Endothelial cell of umbilical vein (primary cell): Measurements from ENCODE around the gene FKRP. TPM values are rescaled to one million over a fixed set of nuclear protein-coding genes. Genes with fewer than 3 reads are reported as not detected.

Experiments used
- BruUV-seq: library from RNA; stranded (reverse); fragments of 400-500 nt; replicated peaks from 2 replicates; lab custom pipeline; 2021; lab: Mats Ljungman, UMichigan
- CTCF ChIA-PET: fragments of 300-600, 350-600 bp; sonication (Branson Sonifier 250); formaldehyde crosslinking; loops from one replicate; lab custom pipeline; 2021; ENCODE audit warnings: antibody characterized with exemption, inconsistent platforms; lab: Charles Lee
- POLR2A ChIA-PET: fragments of 300-600, 350-600 bp; sonication (Branson Sonifier 250); formaldehyde crosslinking; loops from one replicate; lab custom pipeline; 2021; ENCODE audit warnings: antibody characterized with exemption, inconsistent platforms; lab: Charles Lee
- DNase-seq: peaks from one replicate; pipeline ENCODE4 v3.0.0-alpha.2; 2011; ENCODE audit warnings: low read depth, low spot score
- FAIRE-seq: peaks from 2 replicates; lab custom pipeline; 2011; peaks lifted over from hg19 to GRCh38; lab: Jason Lieb, UNC
- H2AFZ ChIP-seq: 2 replicates; pipeline ENCODE4 v1.6.0; 2012; ENCODE audit warnings: low read depth, low read length, control low read depth, inconsistent platforms
- H3K27ac ChIP-seq: 2 replicates; pipeline ENCODE4 v1.5.1; 2011; ENCODE audit warnings: low read depth, mild to moderate bottlenecking, control low read depth, low read length, moderate library complexity; ENCODE audit not compliant: insufficient read depth
- H3K27me3 ChIP-seq, 2 experiments: 2 replicates each; pipeline versions ENCODE4 v1.6.0 to v1.6.1; 2011; ENCODE audit warnings: low read length in 2 of 2, mixed read lengths in 1 of 2; ENCODE audit not compliant: control insufficient read depth in 2 of 2, insufficient read depth in 2 of 2
- H3K36me3 ChIP-seq, 2 experiments: 2 replicates in 1 of 2; 3 replicates in 1 of 2; pipeline ENCODE4 v1.5.1; 2011; ENCODE audit warnings: low read length in 2 of 2, mild to moderate bottlenecking in 1 of 2, moderate library complexity in 1 of 2; ENCODE audit not compliant: control insufficient read depth in 2 of 2, insufficient read depth in 2 of 2; ENCODE audit errors: extremely low read depth in 1 of 2
- H3K4me1 ChIP-seq: 3 replicates; pipeline ENCODE4 v1.5.1; 2011; ENCODE audit warnings: mild to moderate bottlenecking, low read length; ENCODE audit not compliant: control insufficient read depth, insufficient read depth; ENCODE audit errors: extremely low read depth
- H3K4me2 ChIP-seq: 2 replicates; pipeline ENCODE4 v1.6.1; 2011; ENCODE audit warnings: low read length, control low read depth, mixed read lengths; ENCODE audit not compliant: insufficient read depth
- H3K4me3 ChIP-seq, 3 experiments: fragments of 200-600 bp in 1 of 3; sonication (generic), shearing (Covaris generic) in 1 of 3; replicated peaks in 1 of 3; 2 replicates each; pipeline ENCODE4 v1.5.1; 2011 to 2016; ENCODE audit warnings: control low read depth in 3 of 3, low read length in 3 of 3, mild to moderate bottlenecking in 2 of 3, inconsistent platforms in 1 of 3, low read depth in 1 of 3, moderate library complexity in 1 of 3; ENCODE audit not compliant: insufficient read depth in 1 of 3
- H3K79me2 ChIP-seq: 2 replicates; pipeline ENCODE4 v1.6.0; 2012; ENCODE audit warnings: low read length, inconsistent platforms; ENCODE audit not compliant: control insufficient read depth, insufficient read depth
- H3K9ac ChIP-seq: replicated peaks from 2 replicates; pipeline ENCODE3; 2011; ENCODE audit warnings: low read length, control low read depth; ENCODE audit not compliant: insufficient read depth; ENCODE audit errors: extremely low read depth
- H3K9me1 ChIP-seq: replicated peaks from 3 replicates; pipeline ENCODE4 v1.6.0; 2011; ENCODE audit warnings: mild to moderate bottlenecking, low read length; ENCODE audit not compliant: control insufficient read depth, insufficient read depth; ENCODE audit errors: extremely low read depth
- H3K9me3 ChIP-seq: replicated peaks from 2 replicates; pipeline ENCODE4 v1.5.1; 2012; ENCODE audit warnings: low read length, inconsistent platforms; ENCODE audit not compliant: control insufficient read depth, insufficient read depth
- H4K20me1 ChIP-seq: replicated peaks from 2 replicates; pipeline ENCODE3; 2011; ENCODE audit warnings: mild to moderate bottlenecking, low read length; ENCODE audit not compliant: control insufficient read depth, insufficient read depth; ENCODE audit errors: extremely low read depth
- CTCF ChIP-seq, 2 donors: IDR thresholded peaks; 1 replicate in 1 of 2; 2 replicates in 1 of 2; pipeline ENCODE4 v1.5.1; 2011; ENCODE audit warnings: low read length in 2 of 2, mild to moderate bottlenecking in 2 of 2, moderate library complexity in 2 of 2, control low read depth in 1 of 2, inconsistent platforms in 1 of 2, low read depth in 1 of 2; ENCODE audit not compliant: insufficient read depth in 1 of 2; ENCODE audit errors: extremely low read depth in 1 of 2
- EZH2 ChIP-seq: IDR thresholded peaks from 2 replicates; pipeline ENCODE4 v1.6.1; 2012; ENCODE audit warnings: borderline replicate concordance, low read depth, mild to moderate bottlenecking, moderate library complexity, low read length, inconsistent platforms; ENCODE audit not compliant: severe bottlenecking
- FOS ChIP-seq: IDR thresholded peaks from 2 replicates; pipeline ENCODE4 v1.6.1; 2011; ENCODE audit warnings: mild to moderate bottlenecking, low read length, moderate library complexity, borderline replicate concordance; ENCODE audit not compliant: insufficient read depth
- GATA2 ChIP-seq: IDR thresholded peaks from 2 replicates; pipeline ENCODE4 v1.7.0; 2011; ENCODE audit warnings: low read depth, mild to moderate bottlenecking, moderate library complexity, mixed read lengths, low read length; ENCODE audit not compliant: insufficient read length, insufficient read depth
- JUN ChIP-seq: IDR thresholded peaks from 2 replicates; pipeline ENCODE4 v1.6.1; 2011; ENCODE audit warnings: borderline replicate concordance, low read depth; ENCODE audit not compliant: insufficient read length, insufficient read depth
- MAX ChIP-seq: IDR thresholded peaks from 2 replicates; pipeline ENCODE4 v1.6.1; 2011; ENCODE audit not compliant: insufficient read depth, insufficient read length
- MYC ChIP-seq: IDR thresholded peaks from one replicate; pipeline ENCODE4 v1.6.1; 2011; ENCODE audit warnings: mild to moderate bottlenecking, low read depth, low read length
- POLR2A ChIP-seq: IDR thresholded peaks from 2 replicates; pipeline ENCODE4 v1.6.1; 2012; ENCODE audit warnings: low read depth, mild to moderate bottlenecking, control low read depth, low read length
- POLR2AphosphoS5 ChIP-seq: IDR thresholded peaks from 2 replicates; pipeline ENCODE4 v1.6.1; 2012; ENCODE audit warnings: low read depth, mild to moderate bottlenecking, control low read depth, low read length, moderate library complexity; ENCODE audit not compliant: insufficient read depth
- dilution Hi-C: fragments of 300-500 bp; cut with MboI; formaldehyde crosslinking; loops from one replicate; pipeline ENCODE4 v1.15.0; 2019; ENCODE audit warnings: low sequenced_read_pairs; ENCODE audit not compliant: extremely low pct_ligation_motif_present
- intact Hi-C: fragments of 100-400 bp; cut with micrococcal nuclease; formaldehyde crosslinking; loops from one replicate; pipeline ENCODE4 v1.10.0; 2022
- polyA plus RNA-seq, 4 experiments: library from polyadenylated mRNA; depleted of rRNA in 3 of 4; stranded (reverse) in 3 of 4; unstranded in 1 of 4; fragments of >200 nt; gene quantifications; 2 replicates each; pipeline versions ENCODE4 v1.2.1 to v1.2.3, GENCODE V29; 2011 to 2012; ENCODE audit warnings: missing spikeins in 1 of 4
- total RNA-seq: library from RNA; stranded (reverse); gene quantifications from 2 replicates; pipeline ENCODE4 v1.2.3, GENCODE V29; 2021

FKRP gene
- total and polyA plus RNA-seq, 2 donors (not counting 3 experiments of a cell fraction or from before 2014, with no cell fraction given), result 31.5 to 32.8 TPM

- CTCF ChIA-PET, result interaction anchor here (1.1 kb wide), 1 partner anchor 79 kb away, joined by 3 read pairs; no protein-coding TSS in a partner anchor
- Histone ChIP-seq H3K4me2 (no peak overlapping the region), H4K20me1 (no peaks in the 10 kb centered on the region), H3K27me3 (no peaks in the 10 kb centered on the region), H3K9me3 (no peaks in the 10 kb centered on the region), H3K36me3 (peaks cover 0 to 2% of the 10 kb centered on the region in 2 experiments), H3K9me1 (no peaks in the 10 kb centered on the region), H3K79me2 (no peaks in the 10 kb centered on the region), H2AFZ (no peak overlapping the region), H3K4me1 (peaks cover 8% of the 10 kb centered on the region), H3K4me3 (no peak overlapping the region), H3K27ac (no peak overlapping the region), H3K9ac (no peak overlapping the region)
- FAIRE-seq (no peak), DNase-seq (no peak)
- dilution Hi-C loops, result no loop called here
- no TSS peak for BruUV-seq
- intact Hi-C loops, result no loop called here
- POLR2A ChIA-PET, result no interaction called here
- TF ChIP-seq MYC, result no peak
- peak; percentile 22 for TF ChIP-seq MAX
Observed at GRCh38 chr19:46761418-46761831, 15.6 kb downstream of the FKRP start.

- CTCF ChIA-PET, result interaction anchor here (1.1 kb wide), 1 partner anchor 78 kb away, joined by 3 read pairs; no protein-coding TSS in a partner anchor
- Histone ChIP-seq H3K4me2 (no peak overlapping the region), H3K27ac (no peak overlapping the region), H3K9ac (no peak overlapping the region), H3K36me3 (peaks cover 0 to 2% of the 10 kb centered on the region in 2 experiments), H3K9me3 (no peaks in the 10 kb centered on the region), H3K9me1 (no peaks in the 10 kb centered on the region), H3K4me1 (no peaks in the 10 kb centered on the region), H3K4me3 (no peak overlapping the region), H3K79me2 (no peaks in the 10 kb centered on the region), H4K20me1 (no peaks in the 10 kb centered on the region), H2AFZ (no peak overlapping the region), H3K27me3 (no peaks in the 10 kb centered on the region)
- BruUV-seq, result no TSS peak
- FAIRE-seq, result no peak
- DNase-seq, result no peak
- TF ChIP-seq FOS (no peak), JUN (no peak), MYC (no peak), GATA2 (no peak), EZH2 (no peak), POLR2A (no peak), POLR2AphosphoS5 (no peak), MAX (no peak), CTCF (IDR thresholded peaks at IDR 0.05; ENCODE audit: extremely low read depth in 1 of 2, insufficient read depth in 1 of 2, low read depth in 1 of 2, low read length in 2 of 2) (no peak)
- POLR2A ChIA-PET, result no interaction called here
- dilution Hi-C loops, result no loop called here
- intact Hi-C loops, result no loop called here
Observed at GRCh38 chr19:46762245-46762890, 16.5 kb downstream of the FKRP start.
